Forelimb muscle (tissue), 1 donor: ENCODE measurements around the gene PLAU. TPM values are rescaled to one million over a fixed set of nuclear protein-coding genes. Genes with fewer than 3 reads are reported as not detected.
"Not testable (repeated sequence)": the region's sequence is repeated elsewhere in the genome, so short reads cannot be mapped to it uniquely, and the experiment has no call there.

Experiments used
- DNase-seq: peaks from one replicate; pipeline ENCODE4 v3.0.0-alpha.2; 2013; ENCODE audit warnings: low read depth
- polyA plus RNA-seq: library from polyadenylated mRNA; unstranded; fragments of 120-200 nt; gene quantifications from one replicate; pipeline ENCODE4 v1.2.1, GENCODE V29; 2013; ENCODE audit not compliant: insufficient read length

Gene PLAU
- polyA plus RNA-seq, 1 donor, result 29.4 TPM

DNA sequence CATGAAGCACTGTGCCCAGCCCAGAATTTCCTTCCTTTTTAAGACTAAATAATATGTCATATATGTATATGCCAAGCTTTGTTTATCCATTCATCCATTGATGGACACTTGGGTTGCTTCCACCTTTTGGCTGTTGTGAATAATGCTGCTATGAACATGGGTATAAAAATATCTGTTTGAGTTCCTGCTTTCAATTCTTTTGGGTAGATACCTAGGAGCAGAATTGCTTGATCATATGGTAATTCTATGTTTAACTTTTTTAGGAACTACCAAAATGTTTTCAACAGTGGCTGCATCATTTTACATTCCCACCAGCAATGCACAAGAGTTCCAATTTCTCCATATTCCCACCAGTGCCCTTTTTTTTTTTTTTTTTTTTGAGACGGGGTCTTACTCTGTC lies 13.2 kb upstream of the PLAU start:
- no peak for DNase-seq

DNA sequence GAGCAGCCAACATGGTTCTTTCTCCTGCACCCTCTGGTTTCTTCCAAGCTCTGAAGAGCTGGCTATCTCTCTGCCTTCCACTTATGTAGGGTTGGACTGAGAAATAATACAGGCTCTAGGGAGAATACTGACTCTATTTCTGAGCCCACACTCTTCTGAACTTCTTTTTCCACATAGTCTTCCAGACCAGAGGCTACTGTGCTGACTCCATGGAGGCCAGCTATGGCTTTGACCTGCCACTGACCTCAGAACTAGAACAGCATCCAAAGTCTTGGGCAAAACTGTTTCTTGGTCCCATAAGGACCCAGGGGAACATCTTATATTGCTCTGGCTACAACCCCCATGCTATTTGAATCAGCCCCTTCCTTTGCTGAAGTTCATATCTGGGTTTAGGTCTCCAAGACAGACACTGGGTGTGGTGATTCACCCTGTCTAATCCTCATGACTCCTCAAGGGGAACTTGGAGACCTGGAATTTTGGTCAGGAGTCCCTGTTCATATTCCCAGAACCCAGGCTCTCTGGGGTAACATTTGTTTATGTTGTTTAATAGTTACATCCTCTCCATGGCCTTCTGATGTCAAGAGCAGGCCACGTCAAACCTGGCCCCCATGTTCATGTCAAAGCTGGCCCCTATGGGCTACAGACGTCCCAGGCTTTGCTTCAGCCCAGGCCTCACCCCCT lies 12.1 kb upstream of the PLAU start:
- no peak for DNase-seq

DNA sequence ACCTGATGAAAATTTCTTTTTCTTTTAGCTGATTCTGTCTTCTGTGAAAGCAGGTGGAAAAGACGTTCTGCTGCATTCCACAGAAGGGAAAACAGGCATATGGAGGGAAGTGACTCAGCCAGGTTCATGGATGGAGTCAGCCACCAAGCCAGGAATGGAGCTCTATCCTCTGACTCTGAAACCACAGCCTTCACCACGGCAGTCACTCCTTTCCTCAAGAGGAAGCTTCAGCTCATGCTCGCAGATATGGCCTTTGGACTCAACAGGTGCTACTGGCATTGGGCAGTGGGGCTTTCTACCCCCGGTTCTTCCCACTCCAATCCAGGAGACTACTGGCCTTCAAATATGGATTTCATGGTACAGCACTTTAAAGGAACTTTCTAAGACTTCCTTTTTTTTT lies 11.5 kb upstream of the PLAU start:
- DNase-seq, result no peak

DNA sequence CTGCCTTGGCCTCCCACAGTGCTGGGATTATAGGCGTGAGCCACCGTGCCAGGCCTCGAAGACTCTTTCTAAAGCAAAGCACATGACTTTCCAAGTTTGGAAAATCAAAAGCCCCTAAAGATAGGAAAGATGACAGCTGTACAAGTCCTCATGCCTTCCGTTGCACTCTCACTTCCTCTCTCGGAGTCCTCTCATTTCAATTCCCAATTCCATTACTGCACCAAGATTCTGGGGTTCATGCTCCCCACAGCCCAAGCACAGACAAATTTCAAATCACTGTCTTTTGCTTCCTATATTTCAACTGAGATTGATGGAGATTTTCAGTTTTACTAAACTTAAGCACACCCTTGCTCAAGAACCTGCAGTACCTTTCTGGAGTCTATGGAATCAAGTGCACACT lies 10.9 kb upstream of the PLAU start:
- DNase-seq, result no peak

- DNase-seq, result no peak
Observed at GRCh38 chr10:73901261-73901660, 9.7 kb upstream of the PLAU start.

DNA sequence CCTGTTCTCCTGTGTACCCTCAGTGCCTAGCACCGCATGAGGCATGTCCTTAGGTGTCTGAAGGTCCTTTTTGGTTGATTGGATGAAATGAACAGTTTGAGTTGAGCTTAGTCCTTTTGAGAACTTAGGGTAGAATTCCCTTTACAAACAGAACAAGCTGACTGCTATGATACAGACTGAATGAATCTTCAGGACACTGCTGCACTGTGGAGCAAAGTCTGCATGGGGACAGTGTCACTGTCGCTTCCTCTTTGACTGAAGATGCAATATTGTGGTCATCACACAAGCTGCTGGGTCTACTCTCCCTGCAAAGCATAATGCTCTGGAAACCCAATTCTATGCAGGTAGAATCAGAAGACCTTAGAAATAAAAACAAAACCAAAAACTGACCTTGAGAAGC lies 8.6 kb upstream of the PLAU start:
- DNase-seq, result no peak

DNA sequence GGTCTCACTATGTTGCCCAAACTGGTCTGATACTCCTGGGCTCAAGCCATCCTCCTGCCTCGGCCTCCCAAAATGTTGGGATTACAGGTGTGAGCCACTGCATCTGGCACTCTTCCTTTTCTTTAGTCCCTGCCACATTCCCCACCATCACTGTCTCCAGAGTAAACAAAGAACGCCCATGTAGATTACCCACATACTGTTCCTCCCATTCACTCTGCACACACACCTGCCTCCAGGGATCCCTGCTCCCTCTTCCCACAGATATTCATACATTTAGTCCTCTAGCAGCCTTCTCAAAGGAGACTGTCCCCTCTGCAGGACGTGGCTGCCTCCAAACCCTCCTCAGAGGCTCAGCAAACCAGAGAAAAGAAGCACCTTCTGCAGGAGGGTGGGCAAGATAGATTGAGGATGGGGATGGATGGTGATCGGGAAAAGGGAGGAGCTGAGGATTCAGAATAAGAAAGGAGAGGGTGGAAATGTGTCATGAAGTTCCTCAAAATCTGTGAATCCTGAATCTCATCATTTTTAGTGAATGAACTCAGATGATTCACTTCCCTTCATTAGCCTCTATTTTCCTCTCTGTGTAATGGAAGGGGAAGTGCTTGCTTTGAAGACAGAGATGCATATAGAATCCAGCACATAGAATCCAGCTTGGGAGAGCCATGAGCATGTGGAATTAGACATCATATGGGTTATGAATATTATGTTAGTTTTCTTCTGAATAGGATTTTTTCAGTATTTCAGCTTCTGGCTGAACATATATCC lies 5.5 kb upstream of the PLAU start:
- no peak for DNase-seq

- DNase-seq, result peak; percentile 88
Observed at GRCh38 chr10:73906524-73907447, 4.1 kb upstream of the PLAU start.

- DNase-seq, result no peak
Observed at GRCh38 chr10:73907841-73908517, 3.0 kb upstream of the PLAU start.

DNA sequence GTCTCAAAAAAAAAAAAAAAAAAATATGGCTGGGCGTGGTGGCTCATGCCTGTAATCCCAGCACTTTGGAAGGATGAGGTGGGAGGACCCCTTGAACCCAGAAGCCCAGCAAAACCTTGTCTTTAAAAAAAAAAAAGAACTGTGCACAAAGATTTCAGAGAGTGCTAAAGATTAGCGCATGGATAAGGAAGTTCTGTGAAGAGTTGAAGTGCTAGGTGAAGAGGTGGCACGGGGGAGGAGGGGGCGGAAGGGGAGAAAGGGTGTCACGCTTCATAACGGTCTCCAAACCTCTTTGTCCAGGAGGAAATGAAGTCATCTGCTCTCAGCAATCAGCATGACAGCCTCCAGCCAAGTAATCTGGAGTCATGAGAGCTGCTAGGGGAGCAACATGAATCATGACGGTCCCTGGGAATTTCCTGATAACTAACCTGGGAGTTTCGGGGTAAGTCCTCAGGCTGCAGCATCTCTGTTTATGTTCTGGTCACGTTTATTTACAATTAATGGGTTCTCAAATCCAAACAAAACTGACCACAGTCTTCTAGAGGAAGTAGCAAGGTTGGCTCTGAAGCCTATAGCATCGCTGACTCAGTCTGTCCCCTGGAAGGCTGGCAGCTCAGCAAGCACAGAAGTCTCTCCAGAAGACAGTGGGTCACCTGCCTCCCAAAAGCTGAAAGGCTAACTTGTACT lies 1.9 kb upstream of the PLAU start:
- DNase-seq, result no peak

GRCh38 chr10:73909540-73910115 lies 1.3 kb upstream of the PLAU start:
- DNase-seq, result no peak

GRCh38 chr10:73910401-73910763 lies 550 bp upstream of the PLAU start:
- DNase-seq, result no peak

GRCh38 chr10:73911553-73912004 lies 647 bp downstream of the PLAU start:
- no peak for DNase-seq

DNA sequence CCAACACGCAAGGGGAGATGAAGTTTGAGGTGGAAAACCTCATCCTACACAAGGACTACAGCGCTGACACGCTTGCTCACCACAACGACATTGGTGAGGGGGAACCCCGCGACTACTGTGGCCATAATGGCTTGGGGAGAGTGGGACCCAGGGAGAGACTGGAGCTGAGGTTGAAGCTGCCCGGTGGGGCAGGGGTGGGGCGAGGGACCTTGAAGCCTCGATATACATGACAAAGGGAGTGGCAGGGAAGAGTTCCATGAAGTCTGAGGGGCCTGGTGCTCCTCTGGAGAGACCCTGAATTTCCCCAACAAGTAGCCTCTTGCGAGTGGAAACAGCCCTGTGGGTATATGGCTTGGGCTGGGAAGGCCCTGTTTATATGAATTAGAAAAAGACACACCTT lies 3.1 kb downstream of the PLAU start:
- no peak for DNase-seq

- DNase-seq, result no peak
Observed at GRCh38 chr10:73915206-73915851, 4.4 kb downstream of the PLAU start.

DNA sequence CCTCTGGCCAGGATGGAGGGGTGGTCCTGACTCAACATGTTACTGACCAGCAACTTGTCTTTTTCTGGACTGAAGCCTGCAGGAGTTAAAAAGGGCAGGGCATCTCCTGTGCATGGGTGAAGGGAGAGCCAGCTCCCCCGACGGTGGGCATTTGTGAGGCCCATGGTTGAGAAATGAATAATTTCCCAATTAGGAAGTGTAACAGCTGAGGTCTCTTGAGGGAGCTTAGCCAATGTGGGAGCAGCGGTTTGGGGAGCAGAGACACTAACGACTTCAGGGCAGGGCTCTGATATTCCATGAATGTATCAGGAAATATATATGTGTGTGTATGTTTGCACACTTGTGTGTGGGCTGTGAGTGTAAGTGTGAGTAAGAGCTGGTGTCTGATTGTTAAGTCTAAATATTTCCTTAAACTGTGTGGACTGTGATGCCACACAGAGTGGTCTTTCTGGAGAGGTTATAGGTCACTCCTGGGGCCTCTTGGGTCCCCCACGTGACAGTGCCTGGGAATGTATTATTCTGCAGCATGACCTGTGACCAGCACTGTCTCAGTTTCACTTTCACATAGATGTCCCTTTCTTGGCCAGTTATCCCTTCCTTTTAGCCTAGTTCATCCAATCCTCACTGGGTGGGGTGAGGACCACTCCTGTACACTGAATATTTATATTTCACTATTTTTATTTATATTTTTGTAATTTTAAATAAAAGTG lies 6.0 kb downstream of the PLAU start:
- no peak for DNase-seq

- no peak for DNase-seq
Observed at GRCh38 chr10:73917566-73918305, 6.8 kb downstream of the PLAU start.

GRCh38 chr10:73919481-73919880 lies 8.5 kb downstream of the PLAU start:
- not testable (repeated sequence) for DNase-seq

- DNase-seq, result no peak
Observed at GRCh38 chr10:73920089-73920488, 9.2 kb downstream of the PLAU start.
